Prostate gland (tissue), 2 donors: ENCODE results near the gene DLL1.

ENCODE experiments used
- POLR2A ChIP-seq: fragments of 450-650 bp; IDR thresholded peaks from one replicate; pipeline ENCODE4 v1.6.1; 2016; ENCODE audit warnings: antibody characterized with exemption, mild to moderate bottlenecking
- TF ChIP-seq, protein P1 (sequence below), 4 experiments: fragments of 200-600 bp in 2 of 4; fragments of 450-650 bp in 2 of 4; sonication (generic) in 2 of 4; IDR thresholded peaks; 1 replicate in 3 of 4; 2 replicates in 1 of 4; pipeline ENCODE4 v1.5.1; 2016 to 2019; ENCODE audit warnings: antibody characterized with exemption in 4 of 4, mild to moderate bottlenecking in 2 of 4, moderate library complexity in 2 of 4

- TF ChIP-seq, protein P1, sequence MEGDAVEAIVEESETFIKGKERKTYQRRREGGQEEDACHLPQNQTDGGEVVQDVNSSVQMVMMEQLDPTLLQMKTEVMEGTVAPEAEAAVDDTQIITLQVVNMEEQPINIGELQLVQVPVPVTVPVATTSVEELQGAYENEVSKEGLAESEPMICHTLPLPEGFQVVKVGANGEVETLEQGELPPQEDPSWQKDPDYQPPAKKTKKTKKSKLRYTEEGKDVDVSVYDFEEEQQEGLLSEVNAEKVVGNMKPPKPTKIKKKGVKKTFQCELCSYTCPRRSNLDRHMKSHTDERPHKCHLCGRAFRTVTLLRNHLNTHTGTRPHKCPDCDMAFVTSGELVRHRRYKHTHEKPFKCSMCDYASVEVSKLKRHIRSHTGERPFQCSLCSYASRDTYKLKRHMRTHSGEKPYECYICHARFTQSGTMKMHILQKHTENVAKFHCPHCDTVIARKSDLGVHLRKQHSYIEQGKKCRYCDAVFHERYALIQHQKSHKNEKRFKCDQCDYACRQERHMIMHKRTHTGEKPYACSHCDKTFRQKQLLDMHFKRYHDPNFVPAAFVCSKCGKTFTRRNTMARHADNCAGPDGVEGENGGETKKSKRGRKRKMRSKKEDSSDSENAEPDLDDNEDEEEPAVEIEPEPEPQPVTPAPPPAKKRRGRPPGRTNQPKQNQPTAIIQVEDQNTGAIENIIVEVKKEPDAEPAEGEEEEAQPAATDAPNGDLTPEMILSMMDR (IDR thresholded peaks at IDR 0.05): no peak
- TF ChIP-seq POLR2A: no peak
Observed at GRCh38 chr6:170269151-170269845, 21.6 kb downstream of the DLL1 start.
